ENCODE data around the gene NEUROD1.

NEUROD1 gene

GRCh38 chr2:181646415-181646987 is 33.8 kb downstream of the NEUROD1 start:
- Histone ChIP-seq H3K9me3 (no peaks in the 10 kb centered on the region; the same call in 1 of the 2 replicates), H3K4me2 (no peak overlapping the region), H3K4me3 (no peak overlapping the region), H3K27me3 (no peaks in the 10 kb centered on the region), H3K36me3 (no peaks in the 10 kb centered on the region), H4K20me1 (no peaks in the 10 kb centered on the region), H3K9ac (no peak overlapping the region), H3K4me1 (no peaks in the 10 kb centered on the region), H3K27ac (no peak overlapping the region)
- TF ChIP-seq Cebpa-rat (IDR thresholded peaks at IDR 0.05) = no peak

DNA sequence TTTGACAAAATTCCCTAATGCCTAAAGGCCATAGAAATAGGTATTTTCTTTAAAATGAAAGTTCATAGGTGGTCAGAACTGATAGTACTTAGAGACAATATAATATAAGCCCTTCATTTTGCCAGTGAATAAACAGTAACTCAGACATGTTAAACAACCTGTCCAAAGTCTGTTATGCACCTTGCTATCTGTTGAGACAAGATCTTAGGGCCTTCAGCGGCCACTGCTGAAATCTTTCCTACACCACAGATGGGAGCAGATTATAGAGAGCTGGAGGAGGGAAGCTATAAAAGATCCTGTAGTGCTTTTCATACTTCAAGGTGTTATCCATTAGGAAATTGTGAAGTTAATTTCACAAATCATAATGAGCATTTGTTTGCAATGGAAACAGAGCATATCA is 37.2 kb downstream of the NEUROD1 start:
- Histone ChIP-seq H3K4me1 (no peaks in the 10 kb centered on the region), H3K9me3 (no peaks in the 10 kb centered on the region; the same call in 1 of the 2 replicates), H3K36me3 (no peaks in the 10 kb centered on the region), H4K20me1 (no peaks in the 10 kb centered on the region), H3K27me3 (no peaks in the 10 kb centered on the region), H3K9ac (no peak overlapping the region), H3K4me3 (no peak overlapping the region), H3K4me2 (no peak overlapping the region), H3K27ac (no peak overlapping the region)
- no peak for TF ChIP-seq Cebpa-rat (IDR thresholded peaks at IDR 0.05)

- Histone ChIP-seq H3K36me3 (no peaks in the 10 kb centered on the region), H3K9ac (no peak overlapping the region), H3K4me3 (no peak overlapping the region), H3K9me3 (no peaks in the 10 kb centered on the region), H3K27ac (no peak overlapping the region), H4K20me1 (no peaks in the 10 kb centered on the region), H3K27me3 (no peaks in the 10 kb centered on the region), H3K4me1 (no peaks in the 10 kb centered on the region), H3K4me2 (no peak overlapping the region)
- TF ChIP-seq Cebpa-rat (IDR thresholded peaks at IDR 0.05) = no peak
Measured at GRCh38 chr2:181642086-181642485, 38.2 kb downstream of the NEUROD1 start.

DNA sequence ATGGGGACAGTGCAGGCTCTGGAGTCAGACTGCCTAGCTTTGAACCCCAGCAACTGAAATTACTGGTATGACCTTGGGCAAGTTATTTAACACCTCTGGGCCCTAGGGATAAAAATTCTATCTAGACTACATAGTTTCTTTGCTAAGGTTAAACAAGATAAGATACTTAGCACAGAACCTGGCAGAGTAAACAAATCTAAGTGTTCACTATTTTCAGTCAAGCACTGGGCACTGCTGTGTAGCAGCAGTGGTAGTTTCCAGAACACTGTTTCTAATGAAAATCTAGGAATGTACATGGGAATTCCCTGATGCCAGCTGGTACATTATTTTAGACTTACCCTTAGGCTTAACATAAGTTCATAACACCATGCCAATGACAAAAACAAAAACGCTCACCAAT is 40.6 kb downstream of the NEUROD1 start:
- H3K9me3 ChIP-seq = no peaks in the 10 kb centered on the region
- TF ChIP-seq Cebpa-rat (IDR thresholded peaks at IDR 0.05) = no peak

GRCh38 chr2:181632733-181633401 is 47.5 kb downstream of the NEUROD1 start:
- Histone ChIP-seq H3K4me1 (no peaks in the 10 kb centered on the region), H3K27me3 (no peaks in the 10 kb centered on the region), H3K9ac (no peak overlapping the region), H3K9me3 (no peaks in the 10 kb centered on the region), H4K20me1 (no peaks in the 10 kb centered on the region), H3K4me2 (no peak overlapping the region), H3K36me3 (no peaks in the 10 kb centered on the region), H3K4me3 (no peak overlapping the region), H3K27ac (no peak overlapping the region)
- no peak for TF ChIP-seq Cebpa-rat (IDR thresholded peaks at IDR 0.05)

More for the DNA sequence above, 40.6 kb downstream of the NEUROD1 start:
- Histone ChIP-seq H3K27me3 (no peaks in the 10 kb centered on the region), H4K20me1 (no peaks in the 10 kb centered on the region), H3K4me3 (no peak overlapping the region), H3K4me1 (no peaks in the 10 kb centered on the region), H3K9ac (no peak overlapping the region), H3K27ac (no peak overlapping the region), H3K36me3 (no peaks in the 10 kb centered on the region), H3K4me2 (no peak overlapping the region)

DNA sequence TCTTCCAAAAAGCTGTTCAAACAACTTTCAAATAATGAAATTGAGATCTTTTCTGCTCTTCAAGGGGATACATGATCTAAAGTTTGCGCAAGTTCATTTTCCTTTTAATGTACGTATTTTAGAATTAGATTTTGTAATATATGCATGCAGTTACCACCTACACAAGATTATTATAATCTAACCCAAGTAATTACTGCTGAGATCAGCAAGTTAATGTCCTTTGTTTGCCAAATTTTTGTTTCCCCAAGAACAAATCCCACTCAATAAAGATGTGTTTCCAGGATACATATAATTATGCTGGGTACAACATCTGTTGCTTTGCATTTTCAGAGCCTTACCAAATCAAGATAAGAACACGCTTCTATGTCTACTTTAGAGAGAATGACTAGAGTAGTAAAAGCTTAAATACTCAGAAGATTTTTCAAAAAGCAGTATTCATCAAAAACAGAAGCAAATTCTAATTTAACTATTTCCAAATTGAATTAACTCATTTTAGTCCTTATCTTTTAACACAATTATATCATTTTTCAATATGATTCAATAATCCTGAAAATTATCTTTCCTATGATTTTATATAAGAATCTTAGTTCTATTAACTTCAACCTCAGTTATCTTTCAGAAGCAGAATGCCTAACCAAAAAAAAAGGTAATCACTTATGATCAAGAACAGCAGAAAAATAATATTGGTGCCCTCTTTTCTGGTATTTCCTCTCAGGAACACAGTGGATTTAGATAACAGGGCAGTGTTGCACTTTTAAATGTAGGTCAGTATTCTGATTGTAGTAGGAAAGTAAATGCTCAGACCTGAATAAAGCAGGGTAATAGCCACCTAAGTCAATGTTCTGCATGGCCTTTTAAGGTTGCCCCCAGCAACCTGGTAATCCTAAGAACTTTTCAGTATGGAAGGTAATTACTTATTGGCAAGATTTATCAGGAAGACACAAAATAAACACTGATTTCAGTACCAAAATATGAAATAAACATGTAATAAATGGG is 51.4 kb downstream of the NEUROD1 start:
- Histone ChIP-seq H3K27me3 (no peaks in the 10 kb centered on the region), H3K9me3 (no peaks in the 10 kb centered on the region), H3K27ac (no peak overlapping the region), H3K4me1 (no peaks in the 10 kb centered on the region), H3K9ac (no peak overlapping the region), H3K36me3 (no peaks in the 10 kb centered on the region), H3K4me3 (no peak overlapping the region), H3K4me2 (no peak overlapping the region), H4K20me1 (no peaks in the 10 kb centered on the region)
- TF ChIP-seq Cebpa-rat (IDR thresholded peaks at IDR 0.05) = no peak

DNA sequence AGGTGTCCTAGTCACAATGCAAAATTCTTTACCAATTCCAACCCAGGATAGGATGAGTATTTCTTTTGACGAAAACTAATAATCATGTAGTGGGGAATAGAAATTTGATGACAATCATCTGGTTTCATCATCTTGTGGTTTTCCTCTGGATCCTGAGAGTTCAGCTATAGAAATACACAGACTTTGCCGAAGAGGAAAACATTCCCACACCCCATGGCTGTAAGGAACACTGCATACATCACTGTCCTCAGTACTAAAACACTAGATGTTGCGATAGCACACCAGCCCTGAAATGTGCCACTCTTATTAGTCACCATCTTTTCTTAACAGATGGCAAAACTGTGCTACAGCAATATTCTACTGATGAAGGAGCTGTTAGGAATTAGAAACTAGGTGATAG is 52.8 kb downstream of the NEUROD1 start:
- Histone ChIP-seq H3K9me3 (no peaks in the 10 kb centered on the region), H3K4me1 (no peaks in the 10 kb centered on the region), H3K27me3 (no peaks in the 10 kb centered on the region), H3K4me2 (no peak overlapping the region), H3K36me3 (no peaks in the 10 kb centered on the region), H3K9ac (no peak overlapping the region), H3K27ac (no peak overlapping the region), H3K4me3 (no peak overlapping the region), H4K20me1 (no peaks in the 10 kb centered on the region)
- no peak for TF ChIP-seq Cebpa-rat (IDR thresholded peaks at IDR 0.05)

DNA sequence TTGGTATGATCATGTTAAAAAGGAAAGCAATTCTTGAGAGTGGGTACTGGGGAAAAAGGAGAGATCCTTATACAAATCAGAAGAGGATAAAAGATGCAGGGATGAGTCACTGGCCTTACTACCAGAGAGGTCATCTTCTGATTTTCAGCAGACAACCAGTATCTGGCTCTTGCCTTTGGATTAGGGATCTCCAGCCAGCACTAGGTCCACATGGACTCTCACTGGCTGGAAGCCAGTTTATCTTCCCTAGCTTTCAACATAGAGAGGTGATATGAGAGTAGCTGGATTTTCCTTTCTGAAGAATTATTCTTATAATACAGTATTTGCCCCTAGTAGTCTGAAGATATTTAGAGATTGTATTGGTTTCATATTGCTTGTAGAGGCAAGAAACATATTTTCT is 53.6 kb downstream of the NEUROD1 start:
- H3K27me3 ChIP-seq = no peaks in the 10 kb centered on the region
- H4K20me1 ChIP-seq = no peaks in the 10 kb centered on the region
- no peak overlapping the region for H3K4me3 ChIP-seq
- no peaks in the 10 kb centered on the region for H3K36me3 ChIP-seq
- H3K9me3 ChIP-seq = no peaks in the 10 kb centered on the region
- no peak overlapping the region for H3K9ac ChIP-seq
- no peak for TF ChIP-seq Cebpa-rat (IDR thresholded peaks at IDR 0.05)
- H3K4me1 ChIP-seq = no peaks in the 10 kb centered on the region
- H3K4me2 ChIP-seq = no peak overlapping the region
- no peak overlapping the region for H3K27ac ChIP-seq
